ENCODE measurements around the gene OR9Q1. TPM values are rescaled to one million over a fixed set of nuclear protein-coding genes. Genes with fewer than 3 reads are reported as not detected.

The OR9Q1 gene
- total RNA-seq, 4 donors from 2014 or later, result not detected

- WGBS, 2 donors (ENCODE audit: low coverage in 1 of 2), result 29 to 39% methylated on average over 2 of the region's 2 CpGs
- Histone ChIP-seq H3K4me3 (no peak overlapping the region), H3K27ac (no peak overlapping the region), H3K4me1 (no peaks in the 10 kb centered on the region), H3K27me3 (no peaks in the 10 kb centered on the region), H3K36me3 (no peaks in the 10 kb centered on the region), H3K9me3 (peaks cover 0 to 10% (median 0%) of the 10 kb centered on the region in 3 donors)
- TF ChIP-seq EP300 (IDR thresholded peaks at IDR 0.05) (no peak), POLR2A (IDR thresholded peaks at IDR 0.05) (no peak), POLR2AphosphoS5 (IDR thresholded peaks at IDR 0.05) (no peak)
- no peak for ATAC-seq
These were observed 52.1 kb downstream of the OR9Q1 start for GRCh38 chr11:58075781-58076180.

- Histone ChIP-seq H3K4me1 (no peaks in the 10 kb centered on the region), H3K27me3 (no peaks in the 10 kb centered on the region), H3K9me3 (no peaks in the 10 kb centered on the region), H3K4me3 (no peak overlapping the region), H3K36me3 (no peaks in the 10 kb centered on the region), H3K27ac (no peak overlapping the region)
- TF ChIP-seq POLR2A (IDR thresholded peaks at IDR 0.05) (no peak), EP300 (IDR thresholded peaks at IDR 0.05) (no peak), POLR2AphosphoS5 (IDR thresholded peaks at IDR 0.05) (no peak), CTCF (IDR thresholded peaks at IDR 0.05) (no peak)
- 44 to 53% methylated on average over 2 of the region's 2 CpGs for WGBS, 2 donors (ENCODE audit: low coverage in 1 of 2)
- no peak for ATAC-seq
These were observed 62.8 kb downstream of the OR9Q1 start for GRCh38 chr11:58086528-58086927.

GRCh38 chr11:58097437-58097836 lies 73.8 kb downstream of the OR9Q1 start:
- no peak for TF ChIP-seq POLR2AphosphoS5 (IDR thresholded peaks at IDR 0.05)
- no peak for TF ChIP-seq CTCF (IDR thresholded peaks at IDR 0.05)
- TF ChIP-seq EP300 (IDR thresholded peaks at IDR 0.05), result no peak
- no peak for TF ChIP-seq POLR2A (IDR thresholded peaks at IDR 0.05)
- Histone ChIP-seq H3K4me1 (no peaks in the 10 kb centered on the region), H3K9me3 (peaks cover 0 to 16% (median 0%) of the 10 kb centered on the region in 3 donors), H3K27ac (no peak overlapping the region), H3K36me3 (no peaks in the 10 kb centered on the region), H3K4me3 (no peak overlapping the region), H3K27me3 (no peaks in the 10 kb centered on the region)
- no peak for ATAC-seq
- WGBS, 2 donors (ENCODE audit: low coverage in 1 of 2), result 80 to 82% methylated on average over 2 of the region's 2 CpGs

DNA sequence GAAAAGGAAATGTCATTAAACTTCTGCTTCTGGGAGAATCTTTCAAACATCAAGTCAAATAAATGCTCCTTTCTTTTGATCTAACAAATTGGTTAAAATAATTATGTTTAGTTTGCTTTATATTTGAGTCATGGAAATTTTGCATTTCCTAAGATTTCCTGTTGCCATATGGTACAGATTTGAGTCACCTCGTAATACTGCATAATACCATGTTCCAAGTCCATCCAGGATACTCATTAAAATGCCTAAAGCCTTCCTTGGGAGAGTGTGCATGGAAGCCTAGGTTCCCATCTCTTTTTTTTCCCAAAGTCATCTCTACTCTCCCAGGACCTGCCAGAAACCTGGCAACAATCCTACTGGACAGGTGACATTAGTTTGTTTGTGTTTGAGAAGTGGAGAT lies 97.4 kb downstream of the OR9Q1 start:
- TF ChIP-seq POLR2A (IDR thresholded peaks at IDR 0.05), result no peak
- no peak for TF ChIP-seq POLR2AphosphoS5 (IDR thresholded peaks at IDR 0.05)
- TF ChIP-seq CTCF (IDR thresholded peaks at IDR 0.05), result no peak
- TF ChIP-seq EP300 (IDR thresholded peaks at IDR 0.05), result no peak
- 43 to 57% methylated on average over 1 of the region's 1 CpG for WGBS, 2 donors (ENCODE audit: low coverage in 1 of 2)
- Histone ChIP-seq H3K36me3 (no peaks in the 10 kb centered on the region), H3K27ac (no peak overlapping the region), H3K27me3 (no peaks in the 10 kb centered on the region), H3K4me1 (no peaks in the 10 kb centered on the region), H3K9me3 (peaks cover 0 to 3% (median 0%) of the 10 kb centered on the region in 3 donors), H3K4me3 (no peak overlapping the region)
- no peak for ATAC-seq

DNA sequence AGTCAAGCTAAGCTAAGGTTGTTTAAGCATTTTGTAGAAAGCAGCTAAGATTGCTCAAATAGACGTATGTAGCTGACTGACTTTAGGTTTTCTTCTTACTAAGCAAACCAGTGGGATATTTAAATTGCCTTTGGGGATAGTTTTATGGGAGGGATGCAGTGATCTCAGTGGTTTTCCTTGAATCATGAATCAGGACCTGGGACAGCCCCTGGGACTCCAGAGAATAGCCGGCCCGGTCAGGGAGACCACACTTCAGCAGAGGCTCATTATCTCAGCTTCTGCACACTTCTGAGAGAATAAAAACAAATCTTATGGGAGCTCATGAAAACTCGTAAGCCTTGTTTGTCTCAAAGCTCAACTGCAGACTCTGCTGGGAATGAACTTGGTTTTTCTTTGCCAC lies 101.8 kb downstream of the OR9Q1 start, which contains the start of gene OR9I1:
Gene OR9I1, minus strand, starts transcription at position 62 of the 400 bp plus-strand sequence. CDS start 6,086 bp downstream, outside the sequence.
- Histone ChIP-seq H3K27ac (no peak within 1 kb of the TSS), H3K4me3 (no peak within 1 kb of the TSS), H3K4me1 (no peaks in the 10 kb centered on the region), H3K9me3 (no peaks in the 10 kb centered on the region), H3K27me3 (no peaks in the 10 kb centered on the region), H3K36me3 (no peaks in the 10 kb centered on the region)
- ATAC-seq, result no peak
- 0 to 20% methylated on average over 1 to 4 of the region's 4 CpGs for WGBS, 2 donors (ENCODE audit: low coverage in 1 of 2)
- TF ChIP-seq POLR2AphosphoS5 (IDR thresholded peaks at IDR 0.05) (no peak), EP300 (IDR thresholded peaks at IDR 0.05) (no peak), CTCF (IDR thresholded peaks at IDR 0.05) (no peak), POLR2A (IDR thresholded peaks at IDR 0.05) (no peak)
